GM23248 (cell line): ENCODE data around the gene ABTB1. TPM values are rescaled to one million over a fixed set of nuclear protein-coding genes. Genes with fewer than 3 reads are reported as not detected.

Source experiments
- DNase-seq: peaks from one replicate; pipeline ENCODE4 v3.0.0-alpha.2; 2015
- H2AFZ ChIP-seq: fragments of 200-600 bp; sonication (generic); 2 replicates; pipeline ENCODE4 v1.6.1; 2016; ENCODE audit warnings: antibody characterized with exemption
- H3F3A ChIP-seq: fragments of 200-600 bp; sonication (generic); 2 replicates; pipeline ENCODE4 v1.6.1; 2016; ENCODE audit warnings: mild to moderate bottlenecking, antibody characterized with exemption, mixed run types; ENCODE audit not compliant: insufficient read depth
- H3K27ac ChIP-seq: fragments of 200-600 bp; sonication (generic); 2 replicates; pipeline ENCODE4 v1.5.1; 2016; ENCODE audit warnings: mild to moderate bottlenecking
- H3K27me3 ChIP-seq: fragments of 200-600 bp; sonication (generic); replicated peaks from 2 replicates; pipeline ENCODE4 v1.6.1; 2016; ENCODE audit warnings: mild to moderate bottlenecking; ENCODE audit not compliant: insufficient read depth
- H3K36me3 ChIP-seq: fragments of 200-600 bp; sonication (generic); 2 replicates; pipeline ENCODE4 v1.6.1; 2016; ENCODE audit warnings: low read depth, mild to moderate bottlenecking
- H3K4me1 ChIP-seq: fragments of 200-600 bp; sonication (generic); 2 replicates; pipeline ENCODE4 v1.6.1; 2016; ENCODE audit warnings: mild to moderate bottlenecking; ENCODE audit not compliant: insufficient read depth
- H3K4me2 ChIP-seq: fragments of 200-600 bp; sonication (generic); one replicate; pipeline ENCODE4 v1.6.1; 2016; ENCODE audit warnings: mild to moderate bottlenecking; ENCODE audit not compliant: unreplicated experiment
- H3K4me3 ChIP-seq: fragments of 200-600 bp; sonication (generic); 2 replicates; pipeline ENCODE4 v1.5.1; 2016; ENCODE audit warnings: mild to moderate bottlenecking
- H3K79me2 ChIP-seq: fragments of 200-600 bp; sonication (generic); 2 replicates; pipeline ENCODE4 v1.6.1; 2016; ENCODE audit warnings: mild to moderate bottlenecking; ENCODE audit not compliant: insufficient read depth
- H3K9ac ChIP-seq: fragments of 200-600 bp; sonication (generic); 2 replicates; pipeline ENCODE4 v1.6.1; 2016; ENCODE audit warnings: mild to moderate bottlenecking
- H3K9me2 ChIP-seq: fragments of 200-600 bp; sonication (generic); 2 replicates; pipeline ENCODE4 v1.6.1; 2016; ENCODE audit warnings: mixed run types, mild to moderate bottlenecking, moderate library complexity; ENCODE audit not compliant: insufficient read depth
- H3K9me3 ChIP-seq: fragments of 200-600 bp; sonication (generic); one replicate; pipeline ENCODE4 v1.6.1; 2017; ENCODE audit warnings: low read depth
- H4K20me1 ChIP-seq: fragments of 200-600 bp; sonication (generic); 2 replicates; pipeline ENCODE4 v1.6.0; 2016; ENCODE audit not compliant: insufficient read depth
- EZH2 ChIP-seq: fragments of 200-600 bp; sonication (generic); IDR thresholded peaks from 2 replicates; pipeline ENCODE4 v1.6.1; 2018; ENCODE audit warnings: antibody characterized with exemption, mild to moderate bottlenecking; ENCODE audit not compliant: insufficient read depth, poor library complexity, severe bottlenecking
- EZH2phosphoT487 ChIP-seq: fragments of 200-600 bp; sonication (generic); IDR thresholded peaks from 2 replicates; pipeline ENCODE4 v1.6.1; 2018; ENCODE audit warnings: antibody characterized with exemption, moderate library complexity, mild to moderate bottlenecking, low read depth; ENCODE audit not compliant: insufficient read depth
- WGBS, 2 experiments: methylation state at CpG; one replicate each; pipeline ENCODE4 v1.1.6; 2015 to 2017; ENCODE audit warnings: low lambda C conversion rate in 2 of 2, low coverage in 1 of 2; ENCODE audit errors: missing lambda C conversion rate in 2 of 2; 5-methylcytosine and 5-hydroxymethylcytosine counted together
- in situ Hi-C: fragments of 300-500 bp; cut with MboI; formaldehyde crosslinking; loops from 2 replicates; pipeline ENCODE4 v1.15.0; 2020
- polyA plus RNA-seq: library from polyadenylated mRNA; unstranded; fragments of >200 nt; fragmentation: Nextera tagmentation; extraction: Ambion mirVana; gene quantifications from 2 replicates; pipeline ENCODE4 v1.2.1, GENCODE V29; 2016
- total RNA-seq: library from RNA; depleted of rRNA; stranded (reverse); fragments of >200 nt; shearing (Covaris generic); gene quantifications from 2 replicates; pipeline ENCODE4 v1.2.3, GENCODE V29; 2014

ABTB1 gene
- total and polyA plus RNA-seq, 2 experiments from 2014 or later: 7.8 to 20.9 TPM

DNA sequence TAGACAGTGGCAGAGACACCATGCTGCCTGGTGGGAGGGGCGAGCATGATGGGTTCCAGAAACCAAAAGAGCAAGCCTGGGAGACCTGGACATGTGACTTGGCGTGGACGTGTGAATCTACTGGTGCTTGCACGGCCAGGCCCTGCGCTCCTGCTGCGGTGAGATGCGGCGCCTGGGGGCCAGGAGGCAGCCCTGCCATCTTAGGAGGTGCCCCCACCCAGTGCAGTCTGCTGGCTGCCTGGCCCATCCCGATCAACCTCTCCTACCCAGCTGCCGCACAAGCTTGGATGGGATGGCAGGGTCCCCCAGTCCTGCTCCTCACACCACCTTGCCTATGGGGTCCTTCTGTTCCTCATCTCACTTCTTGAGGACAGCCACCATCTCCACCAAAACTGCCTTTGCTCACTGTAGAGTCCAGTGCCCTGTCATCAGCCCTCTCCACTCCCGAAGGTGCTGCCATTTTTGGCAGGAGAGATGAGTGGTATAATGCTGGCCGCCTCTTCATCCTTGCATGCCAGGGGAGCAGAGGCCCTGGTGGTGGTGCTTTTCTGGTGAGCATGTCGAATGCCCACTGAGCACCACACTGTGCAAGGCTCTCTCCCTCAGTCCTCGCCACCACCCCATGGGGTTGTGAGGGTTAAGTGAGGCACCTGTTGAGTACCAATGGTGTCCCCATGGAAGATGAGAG, 3.1 kb upstream of the ABTB1 start:
- WGBS, 2 experiments: 82 to 89% methylated on average over 7 to 12 of the region's 14 CpGs
- H3F3A ChIP-seq: no peaks in the 10 kb centered on the region
- in situ Hi-C loops: loop anchor here (10.0 kb wide), 1 partner anchor 295 kb away; no protein-coding TSS in a partner anchor

DNA sequence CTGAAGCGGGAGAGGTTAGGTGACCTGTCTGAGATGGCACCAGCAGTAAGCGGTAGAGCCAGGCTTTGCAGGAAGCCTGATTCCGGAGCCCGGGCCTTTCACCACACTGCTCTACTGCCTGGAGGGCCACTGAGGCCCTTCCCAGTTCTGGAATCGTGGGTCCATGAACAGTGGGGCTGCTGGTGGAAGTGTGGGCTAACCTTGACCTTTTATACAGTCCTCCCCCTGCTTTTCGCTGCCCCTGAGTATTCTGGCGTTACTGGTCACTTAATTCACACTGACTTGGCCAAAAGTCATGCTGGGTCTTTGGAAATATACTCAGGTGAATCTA, 2.6 kb upstream of the ABTB1 start:
- no peaks in the 10 kb centered on the region for H3F3A ChIP-seq
- TF ChIP-seq EZH2phosphoT487 (no peak), EZH2 (no peak)
- H3K4me3 ChIP-seq: no peak overlapping the region
- no peaks in the 10 kb centered on the region for H3K9me2 ChIP-seq
- H3K27ac ChIP-seq: no peak overlapping the region
- no peaks in the 10 kb centered on the region for H4K20me1 ChIP-seq
- no peak for DNase-seq
- H3K36me3 ChIP-seq: no peaks in the 10 kb centered on the region
- H3K79me2 ChIP-seq: peaks cover 9% of the 10 kb centered on the region; the same call in 1 of the 2 replicates
- no peak overlapping the region for H2AFZ ChIP-seq
- H3K4me1 ChIP-seq: no peaks in the 10 kb centered on the region
- H3K9me3 ChIP-seq: no peaks in the 10 kb centered on the region
- no peak overlapping the region for H3K4me2 ChIP-seq
- H3K27me3 ChIP-seq: no peaks in the 10 kb centered on the region
- in situ Hi-C loops: no loop called here
- no peak overlapping the region for H3K9ac ChIP-seq
- 87 to 90% methylated on average over 7 of the region's 7 CpGs for WGBS, 2 experiments

More for the DNA sequence above, 3.1 kb upstream of the ABTB1 start:
- peaks cover 9% of the 10 kb centered on the region; the same call in 1 of the 2 replicates for H3K79me2 ChIP-seq
- no peaks in the 10 kb centered on the region for H4K20me1 ChIP-seq
- no peak overlapping the region for H3K4me2 ChIP-seq
- H3K36me3 ChIP-seq: no peaks in the 10 kb centered on the region
- no peaks in the 10 kb centered on the region for H3K9me2 ChIP-seq
- H3K4me1 ChIP-seq: no peaks in the 10 kb centered on the region
- TF ChIP-seq EZH2: no peak
- TF ChIP-seq EZH2phosphoT487: no peak
- no peak overlapping the region for H2AFZ ChIP-seq
- no peak for DNase-seq
- no peak overlapping the region for H3K9ac ChIP-seq
- no peak overlapping the region for H3K27ac ChIP-seq
- no peaks in the 10 kb centered on the region for H3K27me3 ChIP-seq
- H3K9me3 ChIP-seq: no peaks in the 10 kb centered on the region
- H3K4me3 ChIP-seq: no peak overlapping the region

DNA sequence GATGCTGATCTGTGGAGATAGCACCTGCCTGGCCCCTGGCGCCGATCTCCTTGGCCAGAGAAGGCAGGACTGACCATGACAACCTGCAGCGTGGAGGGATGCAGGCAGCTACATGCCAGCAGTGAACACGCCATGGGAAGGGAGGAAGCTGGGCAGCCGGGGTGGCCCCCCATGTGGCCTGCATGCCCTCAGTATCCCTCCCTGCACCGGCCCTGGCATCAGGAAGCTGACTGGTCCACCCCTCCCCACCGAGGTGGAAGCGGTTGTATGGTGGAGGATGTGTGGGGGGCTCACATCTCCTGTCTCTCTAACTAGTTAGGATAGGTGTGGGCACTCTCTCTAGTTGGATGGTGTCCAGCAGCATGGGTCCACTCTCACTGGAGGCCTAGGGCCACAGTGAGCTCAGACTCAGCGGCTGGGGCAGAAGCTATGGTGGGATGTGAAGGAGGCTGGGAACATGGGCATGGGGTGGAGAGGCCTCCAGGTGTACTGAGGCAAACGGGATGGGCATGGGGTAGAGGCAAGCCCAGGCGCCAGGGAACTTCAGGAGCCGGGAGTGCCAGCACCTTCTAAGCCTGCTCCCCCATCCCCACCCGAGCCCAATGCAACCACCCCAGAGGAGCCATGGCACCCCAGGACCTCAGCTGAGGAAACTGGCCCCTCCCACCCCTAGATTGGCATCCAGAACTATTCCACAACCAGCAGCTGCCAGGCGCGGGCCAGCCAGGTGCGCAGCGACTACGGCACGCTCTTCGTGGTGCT, 1.8 kb upstream of the ABTB1 start:
- in situ Hi-C loops: no loop called here
- H3K4me3 ChIP-seq: no peak overlapping the region
- DNase-seq: no peak
- H3F3A ChIP-seq: no peaks in the 10 kb centered on the region
- H3K9me2 ChIP-seq: no peaks in the 10 kb centered on the region
- H3K9ac ChIP-seq: no peak overlapping the region
- no peak overlapping the region for H3K27ac ChIP-seq
- H3K36me3 ChIP-seq: no peaks in the 10 kb centered on the region
- no peak overlapping the region for H3K4me2 ChIP-seq
- 91 to 94% methylated on average over 20 of the region's 20 CpGs for WGBS, 2 experiments
- H3K4me1 ChIP-seq: no peaks in the 10 kb centered on the region
- peaks cover 9% of the 10 kb centered on the region; the same call in 1 of the 2 replicates for H3K79me2 ChIP-seq
- no peaks in the 10 kb centered on the region for H3K27me3 ChIP-seq
- TF ChIP-seq EZH2phosphoT487: no peak
- no peak for TF ChIP-seq EZH2
- H3K9me3 ChIP-seq: no peaks in the 10 kb centered on the region
- H2AFZ ChIP-seq: no peak overlapping the region
- H4K20me1 ChIP-seq: no peaks in the 10 kb centered on the region

DNA sequence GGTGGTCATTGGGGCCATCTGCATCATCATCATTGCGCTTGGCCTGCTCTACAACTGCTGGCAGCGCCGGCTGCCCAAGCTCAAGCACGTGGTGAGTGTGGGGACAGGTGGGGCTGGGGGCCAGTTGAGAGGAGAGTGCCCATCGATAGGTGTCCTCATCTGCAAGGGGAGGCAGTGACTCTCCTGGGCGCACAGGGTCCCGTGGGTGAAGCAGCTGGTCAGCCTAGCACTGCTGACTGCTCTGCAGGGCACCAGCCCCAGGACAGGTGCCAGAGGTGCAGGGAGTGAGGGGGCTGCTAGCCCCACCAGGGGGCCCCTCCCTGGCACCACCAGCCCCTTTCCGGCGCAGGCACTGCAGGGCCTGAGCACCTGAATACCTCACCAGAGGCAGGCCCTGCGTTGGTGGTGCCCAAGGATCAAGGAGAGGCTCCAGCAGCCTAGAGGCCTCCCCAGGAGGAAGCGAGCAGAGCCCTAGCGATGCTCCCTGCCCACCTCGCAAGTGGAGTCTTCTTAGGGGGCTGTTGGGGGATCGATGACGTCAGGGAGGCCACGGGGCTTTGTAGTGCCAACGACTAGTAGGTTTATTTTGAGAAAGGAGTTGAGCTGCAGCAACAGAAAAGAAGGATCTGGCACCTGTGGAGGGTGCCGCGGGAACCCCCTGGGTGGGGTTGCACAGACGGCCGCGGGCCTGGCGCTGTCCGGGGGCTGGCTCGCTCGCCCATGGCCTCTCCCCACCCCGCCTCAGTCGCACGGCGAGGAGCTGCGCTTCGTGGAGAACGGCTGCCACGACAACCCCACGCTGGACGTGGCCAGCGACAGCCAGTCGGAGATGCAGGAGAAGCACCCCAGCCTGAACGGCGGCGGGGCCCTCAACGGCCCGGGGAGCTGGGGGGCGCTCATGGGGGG, 976 bp upstream of the ABTB1 start:
- Histone ChIP-seq H3K9me2 (no peaks in the 10 kb centered on the region), H3K36me3 (no peaks in the 10 kb centered on the region), H3F3A (no peaks in the 10 kb centered on the region), H3K4me1 (no peaks in the 10 kb centered on the region), H3K9me3 (no peaks in the 10 kb centered on the region), H3K27ac (peak overlapping the region; percentile 35), H2AFZ (peak overlapping the region; percentile 83), H3K4me3 (peak overlapping the region; percentile 74), H4K20me1 (no peaks in the 10 kb centered on the region), H3K27me3 (no peaks in the 10 kb centered on the region), H3K79me2 (peaks cover 9% of the 10 kb centered on the region; the same call in 1 of the 2 replicates), H3K9ac (peak overlapping the region; percentile 89), H3K4me2 (peak overlapping the region; percentile 87)
- peak; percentile 53 for DNase-seq
- in situ Hi-C loops: no loop called here
- TF ChIP-seq EZH2phosphoT487 (no peak), EZH2 (no peak)
- WGBS, 2 experiments: 25 to 29% methylated on average over 34 to 38 of the region's 44 CpGs
